NCI-H69 (cell line): ENCODE measurements around the gene U2AF2.

Experiments
- DNase-seq: peaks from one replicate; lab custom pipeline; 2025; lab: John Stamatoyannopoulos, UW

U2AF2 gene

DNA sequence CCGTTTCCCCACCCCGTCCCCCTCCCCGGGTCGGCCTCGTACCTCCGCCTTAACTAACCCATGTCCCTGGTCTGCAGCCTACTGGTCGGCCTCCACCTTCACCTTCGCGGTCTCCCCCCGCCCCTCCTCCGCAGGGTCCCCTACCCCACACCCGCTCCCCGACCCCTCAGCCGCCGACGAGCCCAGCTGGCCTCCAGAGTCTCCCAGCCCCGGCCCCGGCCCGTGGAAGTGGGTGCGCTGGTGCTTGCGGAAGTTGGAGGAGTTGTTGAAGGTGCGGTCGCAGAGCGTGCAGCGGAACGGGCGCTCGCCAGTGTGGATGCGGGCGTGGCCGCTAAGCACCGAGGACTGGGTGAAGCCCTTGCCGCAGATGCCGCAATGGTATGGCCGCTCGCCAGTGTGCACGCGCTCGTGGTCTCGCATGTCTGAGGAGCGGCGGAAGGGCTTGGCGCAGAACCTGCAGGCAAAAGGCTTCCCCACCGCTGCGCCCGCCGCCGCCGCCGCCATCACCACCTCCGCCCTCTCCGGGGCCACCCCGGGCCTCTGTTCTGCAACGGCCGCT, 33.1 kb upstream of the U2AF2 start:
- no peak for DNase-seq

DNA sequence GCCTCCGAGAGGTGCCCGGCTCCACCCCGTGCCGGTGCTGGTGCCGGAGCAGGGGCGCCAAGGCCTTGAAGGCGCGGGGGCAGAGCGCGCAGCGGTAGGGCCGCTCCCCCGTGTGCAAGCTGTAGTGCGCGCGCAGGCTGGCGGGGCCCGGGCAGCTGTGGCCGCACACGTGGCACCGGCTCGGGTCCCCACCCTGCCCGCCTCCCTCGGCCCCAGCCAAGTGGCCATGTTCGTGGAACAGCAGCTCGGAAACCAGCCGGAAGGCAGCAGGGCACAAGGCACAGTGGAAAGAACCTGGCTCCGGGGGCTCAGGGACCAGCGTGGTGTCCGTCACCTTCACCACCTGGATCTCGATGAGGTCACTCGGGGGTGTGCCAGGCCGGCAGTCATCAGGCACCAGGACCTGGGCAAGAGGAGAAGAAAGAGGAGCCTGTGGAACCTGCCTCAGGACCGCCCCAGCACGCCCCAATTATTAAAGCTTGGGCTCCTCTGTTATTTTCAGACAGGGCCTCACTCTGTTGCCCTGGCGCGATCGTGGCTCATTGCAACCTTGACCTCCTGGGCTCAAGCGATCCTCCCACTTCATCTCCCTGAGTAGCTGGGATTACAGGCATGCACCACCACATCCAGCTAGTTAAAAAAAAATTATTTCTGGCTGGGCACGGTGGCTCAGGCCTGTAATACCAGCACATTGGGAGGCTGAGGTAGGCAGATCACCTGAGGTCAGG, 32.4 kb upstream of the U2AF2 start:
- no peak for DNase-seq

DNA sequence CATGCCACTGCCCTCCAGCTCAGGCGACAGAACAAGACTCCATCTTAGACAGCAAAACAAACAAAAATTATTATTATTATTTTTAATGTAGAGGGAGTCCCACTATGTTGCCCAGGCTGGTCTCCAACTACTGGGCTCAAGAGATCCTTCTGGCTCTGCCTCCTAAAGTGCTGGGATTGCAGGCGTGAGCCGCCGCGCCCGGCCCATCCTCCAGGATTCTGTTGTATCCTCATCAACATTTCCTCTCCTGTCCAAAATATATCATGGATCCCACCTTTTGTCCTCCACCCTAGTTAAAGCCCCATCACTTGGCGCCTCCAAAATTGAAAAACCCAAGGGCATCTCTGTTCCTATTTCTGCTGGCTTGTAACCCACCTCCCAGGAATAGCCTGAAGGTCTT, 31.7 kb upstream of the U2AF2 start:
- DNase-seq: no peak

DNA sequence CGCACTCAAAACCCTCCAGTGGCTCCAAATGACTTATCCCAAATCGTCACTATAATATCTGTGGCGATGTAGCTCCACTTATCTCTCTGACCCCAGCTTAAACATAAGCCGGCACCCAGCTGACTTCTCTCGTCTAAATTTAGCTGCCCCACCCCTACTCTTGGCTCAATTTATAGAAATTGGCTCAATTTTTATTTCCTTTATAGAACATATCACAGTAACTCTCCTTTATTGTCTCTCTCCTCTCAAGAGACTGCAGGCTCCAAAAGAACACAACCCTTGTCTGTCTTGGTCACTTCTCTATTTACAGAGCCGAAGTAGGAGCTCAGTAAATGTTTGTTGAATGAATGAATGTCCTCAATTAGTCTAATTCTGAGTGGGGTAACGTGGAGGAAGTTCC, 31.3 kb upstream of the U2AF2 start:
- DNase-seq: no peak

DNA sequence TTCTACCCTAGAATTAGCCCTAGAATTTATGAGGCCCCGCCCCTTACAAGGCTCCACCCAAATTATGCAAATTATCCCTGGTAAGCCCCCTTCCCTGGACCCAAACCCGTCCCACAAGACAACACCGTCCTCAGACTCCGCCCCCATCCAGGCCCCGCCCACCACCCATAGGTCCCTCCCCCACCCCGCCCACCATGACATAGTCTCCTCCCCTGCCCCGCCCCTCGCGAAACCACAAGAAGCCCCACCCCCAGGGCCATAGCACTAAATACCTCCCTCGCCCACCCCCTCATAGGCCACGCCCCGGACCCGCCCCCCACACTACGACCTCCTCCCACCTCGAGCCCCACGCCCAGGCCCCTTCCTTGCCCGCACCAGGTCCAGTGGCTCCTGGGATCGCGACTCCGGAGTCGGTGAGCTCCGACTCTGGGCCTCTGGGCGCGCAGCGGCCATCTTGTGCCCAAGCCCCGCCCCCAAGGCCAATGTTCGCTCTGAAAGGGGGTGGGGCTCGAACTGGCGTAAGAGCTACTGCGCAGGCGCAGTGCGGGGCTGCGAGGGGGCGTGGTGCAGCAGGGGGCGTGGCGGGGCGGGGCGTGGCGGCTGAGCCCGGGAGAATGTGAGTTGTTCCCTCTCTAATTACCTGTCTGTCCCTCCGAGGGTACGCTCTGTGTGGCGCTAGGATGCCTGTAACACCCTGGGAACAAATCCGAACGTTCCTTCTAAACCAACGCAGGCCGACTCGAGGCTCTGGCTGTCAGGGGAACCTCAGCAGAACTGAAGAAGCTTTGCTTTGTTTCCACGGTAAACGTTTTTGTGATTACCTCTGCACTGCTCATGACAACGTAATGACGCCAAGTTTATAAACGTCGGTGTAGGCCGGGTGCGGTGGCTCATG, 30.5 kb upstream of the U2AF2 start, which contains the start of gene ZNF784:
Gene ZNF784 (minus strand): TSS at position 458 of the 895 bp plus-strand sequence. CDS start 5 bp downstream, at position 453.
- peak; percentile 97 for DNase-seq

DNA sequence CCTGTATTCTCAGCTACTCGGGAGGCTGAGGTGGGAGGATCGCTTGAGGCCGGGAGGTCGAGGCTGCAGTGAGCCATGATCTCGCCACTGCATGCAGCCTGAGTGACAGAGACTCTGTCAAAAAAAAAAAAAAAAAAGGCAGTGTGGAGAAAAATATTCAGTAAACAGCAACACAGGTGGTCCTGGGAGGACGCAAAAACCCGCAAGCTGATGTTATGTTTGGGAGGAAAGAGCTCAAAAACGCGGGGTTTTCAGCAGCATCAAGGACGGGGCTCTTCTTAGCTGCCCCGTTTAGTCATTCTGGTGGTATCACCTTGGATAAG, 29.9 kb upstream of the U2AF2 start:
- DNase-seq: no peak

DNA sequence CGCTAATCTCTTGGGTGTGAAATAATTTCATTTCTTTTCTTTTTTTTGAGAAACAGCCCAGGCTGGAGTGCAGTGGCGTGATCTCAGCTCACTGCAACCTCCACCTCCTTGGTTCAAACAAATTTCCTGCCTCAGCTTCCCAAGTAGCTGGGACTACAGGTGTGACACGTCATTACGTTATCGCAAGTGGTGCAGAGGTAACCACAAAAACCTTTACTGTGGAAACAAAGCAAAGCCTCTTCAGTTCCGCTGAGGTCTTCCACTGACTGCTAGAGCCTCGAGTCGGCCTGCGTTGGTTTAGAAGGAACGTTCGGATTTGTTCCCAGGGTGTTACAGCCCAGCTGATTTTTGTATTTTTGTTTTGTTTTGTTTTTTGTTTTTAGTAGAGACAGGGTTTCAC, 28.5 kb upstream of the U2AF2 start:
- DNase-seq: no peak

DNA sequence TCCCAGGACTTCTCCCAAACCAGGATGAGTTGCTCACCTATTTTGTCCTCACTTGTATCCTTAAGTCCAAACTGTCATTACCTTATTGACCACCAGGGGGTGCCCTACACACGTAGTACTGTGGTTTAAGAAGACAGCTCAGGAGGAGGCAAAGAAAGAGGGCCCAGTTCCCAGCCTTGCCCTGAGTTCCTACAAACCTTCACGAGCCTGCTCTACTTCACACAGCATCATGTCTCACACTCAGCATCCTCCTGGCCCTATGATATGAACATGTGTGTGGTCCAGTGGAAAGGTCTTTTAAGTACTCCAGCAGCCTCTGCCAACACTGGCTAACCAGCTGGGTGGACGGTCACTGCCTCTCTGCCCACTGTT, 22.4 kb upstream of the U2AF2 start:
- DNase-seq: peak; percentile 96

DNA sequence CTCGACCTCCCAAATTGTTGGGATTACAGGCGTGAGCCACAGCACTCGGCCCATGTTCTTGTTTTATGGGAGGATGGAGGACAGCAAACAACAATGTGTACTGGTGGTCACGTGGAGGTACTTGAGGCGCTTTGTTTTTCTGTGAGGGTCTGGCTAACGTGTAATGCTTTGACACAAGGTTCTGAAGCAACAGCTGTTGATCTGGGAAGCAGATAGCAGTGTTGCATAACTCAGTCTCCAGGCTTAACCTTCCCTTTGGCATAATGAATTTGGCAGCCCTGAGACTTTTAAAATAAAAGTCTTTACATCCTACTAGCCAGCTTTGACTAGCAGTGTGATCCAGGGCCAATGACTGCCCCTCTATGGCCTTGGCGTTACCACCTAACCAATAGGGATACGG, 21.0 kb upstream of the U2AF2 start:
- DNase-seq: no peak

DNA sequence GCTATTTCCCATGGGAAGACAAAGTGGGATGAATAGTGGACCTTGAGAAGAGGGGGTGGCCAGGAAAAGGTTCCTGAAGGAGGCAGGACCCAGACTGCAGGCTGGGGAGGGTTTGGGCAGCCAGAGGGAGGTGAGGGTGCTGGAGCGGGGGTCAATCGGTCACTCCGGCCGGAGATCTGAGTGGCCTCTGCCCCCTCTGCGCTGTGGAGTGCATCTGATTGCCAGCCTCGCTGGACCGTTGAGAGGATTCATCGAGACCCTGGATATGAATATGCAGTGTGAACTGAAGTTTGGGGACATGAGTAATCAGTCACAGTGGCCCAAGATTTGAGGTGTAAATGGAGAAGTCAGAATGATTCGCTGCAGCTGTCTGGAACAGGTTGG, 19.5 kb upstream of the U2AF2 start:
- no peak for DNase-seq

DNA sequence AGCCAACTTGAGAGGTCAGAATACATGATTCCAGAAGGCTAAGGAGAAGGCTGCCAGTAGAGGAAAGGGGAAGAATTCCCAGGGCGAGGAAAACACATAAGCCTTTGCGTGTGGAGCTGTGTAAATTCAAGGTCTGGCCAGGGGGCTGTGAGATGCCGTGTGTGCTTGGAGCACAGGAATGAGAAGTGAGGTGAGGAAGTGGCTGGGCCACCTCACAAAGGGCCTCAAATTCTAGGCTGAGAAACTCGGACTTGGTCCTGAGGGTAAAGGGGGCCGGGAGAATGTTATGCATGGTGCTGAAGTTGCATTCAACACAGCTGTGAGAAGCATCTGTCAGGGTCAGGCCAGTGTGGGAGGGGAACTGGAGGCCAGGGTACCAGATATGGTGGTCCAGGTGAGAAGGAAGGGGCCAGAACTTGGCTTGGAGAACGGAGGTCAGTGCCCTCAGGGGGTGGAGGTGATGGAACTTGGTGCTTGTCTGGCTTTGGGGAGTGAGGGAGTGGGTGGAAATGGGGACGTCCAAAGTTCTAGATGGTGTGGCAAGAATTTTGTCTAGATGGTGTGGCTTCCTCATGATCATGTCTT, 18.9 kb upstream of the U2AF2 start:
- DNase-seq: no peak

DNA sequence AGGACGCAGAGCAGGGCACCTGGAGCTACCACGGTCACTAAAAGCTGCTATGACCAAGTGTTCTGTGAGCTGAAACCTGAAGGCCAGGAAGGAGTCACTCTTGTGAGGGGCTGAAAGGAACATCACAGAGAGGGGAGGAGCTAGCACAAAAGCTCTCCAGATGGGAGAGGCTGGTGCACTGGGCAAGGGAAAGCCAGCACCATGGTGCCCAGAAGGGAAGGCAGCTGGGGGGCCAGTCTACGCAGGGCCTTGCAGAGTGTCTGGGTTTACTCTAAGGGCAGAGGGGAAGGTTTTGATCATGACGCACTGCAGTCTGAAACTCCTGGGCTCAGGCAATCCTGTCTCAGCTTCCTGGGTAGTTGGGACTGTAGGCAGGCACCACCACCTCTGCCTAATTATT, 18.1 kb upstream of the U2AF2 start:
- no peak for DNase-seq

DNA sequence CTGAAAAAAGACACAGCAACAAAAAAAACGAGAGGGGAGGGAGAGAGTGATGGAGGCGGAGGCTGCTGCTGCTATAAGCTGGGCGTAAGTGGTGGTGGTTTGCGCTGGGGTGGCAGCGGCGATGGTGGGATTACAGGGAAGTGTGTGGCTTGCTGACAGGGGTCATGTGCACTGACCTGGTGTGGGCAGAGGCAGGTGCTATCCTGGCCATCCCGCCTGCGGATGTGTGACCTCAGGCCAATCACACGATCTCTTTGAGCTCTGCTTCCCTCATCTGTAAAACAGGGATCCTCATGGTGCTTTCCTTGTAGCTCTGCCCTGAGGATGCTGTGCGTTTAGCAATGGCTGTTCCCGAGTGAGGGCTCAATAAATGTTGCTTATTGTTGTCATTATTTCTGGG, 17.3 kb upstream of the U2AF2 start:
- no peak for DNase-seq

DNA sequence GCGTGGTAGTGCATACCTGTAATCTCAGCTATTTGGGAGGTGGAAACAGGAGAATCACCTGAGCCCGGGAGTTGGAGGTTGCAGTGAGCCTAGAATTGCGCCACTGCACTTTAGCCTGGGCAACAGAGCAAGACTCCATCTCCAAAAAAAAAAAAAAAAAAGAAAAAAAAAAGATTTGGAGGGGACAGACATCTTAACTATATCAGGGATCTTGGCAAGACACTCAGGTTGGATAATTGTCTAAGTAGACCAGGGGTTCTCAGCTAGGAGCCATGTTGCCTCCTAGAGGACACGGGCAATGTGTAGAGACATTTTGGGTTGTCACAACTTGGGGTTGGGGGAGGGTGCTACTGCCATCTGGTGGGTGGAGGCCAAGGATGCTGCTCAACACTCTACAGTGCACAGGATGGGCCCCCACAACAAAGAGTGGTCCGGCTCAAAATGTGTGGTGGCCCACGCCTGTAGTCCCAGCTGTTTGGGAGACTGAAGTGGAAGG, 15.9 kb upstream of the U2AF2 start:
- DNase-seq: peak; percentile 72

DNA sequence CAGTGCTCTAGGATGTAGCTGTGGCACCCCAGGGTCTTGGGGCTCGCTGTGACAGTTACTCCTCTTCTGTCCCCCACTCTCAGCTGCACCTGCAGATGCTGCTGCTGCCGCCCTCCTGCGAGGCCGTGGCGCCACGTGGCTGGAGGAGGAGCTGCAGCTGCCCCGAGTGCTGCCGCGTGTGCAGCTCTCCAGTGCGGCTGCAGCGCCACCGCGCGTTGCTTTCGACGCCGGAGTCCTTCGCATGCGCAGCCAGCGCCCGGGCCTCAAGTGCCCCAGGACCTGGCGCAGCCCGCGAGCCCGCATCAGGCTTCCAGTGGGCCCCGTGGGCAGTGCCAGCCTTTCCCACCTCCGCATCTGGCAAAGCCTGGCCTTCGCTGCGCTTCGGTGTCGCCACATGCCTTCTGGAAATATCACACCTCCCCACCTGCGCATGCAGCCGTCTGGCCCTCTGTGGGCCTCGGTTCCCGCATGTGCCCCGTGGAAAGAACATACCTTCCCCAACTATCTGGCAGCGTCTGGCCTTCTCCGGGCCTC, 14.7 kb upstream of the U2AF2 start:
- peak; percentile 85 for DNase-seq

DNA sequence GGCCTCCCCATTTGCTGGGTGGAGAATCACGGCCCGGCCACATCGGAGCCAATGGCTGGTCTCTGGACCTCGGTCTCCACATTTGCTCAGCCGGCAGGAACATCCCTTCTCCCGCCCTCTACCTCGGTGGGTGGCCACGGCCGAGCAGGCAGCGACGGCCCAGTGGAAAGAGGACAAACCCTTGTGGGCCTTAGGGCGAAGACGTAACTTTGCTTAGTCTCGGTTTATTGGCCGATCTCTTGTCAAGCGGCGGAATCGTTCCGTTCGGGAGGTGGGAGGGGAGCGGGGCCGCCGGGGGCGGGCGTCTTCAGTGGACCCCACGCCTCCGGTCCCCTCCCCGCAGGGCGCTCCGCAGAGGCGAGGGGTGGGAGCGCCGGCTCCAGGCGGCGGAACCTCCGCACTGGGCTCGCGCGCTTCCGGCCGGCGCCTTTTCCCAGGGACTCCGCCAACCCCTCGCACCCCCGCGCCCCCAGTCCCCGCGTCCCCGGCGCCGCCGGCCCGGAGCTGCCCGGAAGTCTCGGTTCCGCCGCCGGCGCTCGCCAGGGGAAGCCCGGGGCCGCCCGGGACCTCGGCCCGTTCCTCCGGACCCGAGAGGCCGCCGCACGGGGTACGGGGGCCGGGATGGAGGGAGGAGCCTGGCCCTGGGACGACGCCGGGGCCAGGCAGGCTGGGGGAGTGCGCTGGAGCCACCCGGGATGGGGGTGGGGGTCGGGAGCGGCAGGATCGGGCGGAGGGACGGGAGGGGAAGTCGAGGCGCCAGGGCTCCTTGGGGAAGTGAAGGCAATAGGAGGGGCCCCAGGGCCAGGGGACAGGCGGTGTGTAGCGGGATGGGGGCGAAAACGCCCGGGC, 14.0 kb upstream of the U2AF2 start, which contains the start of gene ZNF580:
Gene ZNF580 (plus strand): TSS at position 426 of the 849 bp plus-strand sequence. CDS start 1,507 bp downstream, outside the sequence.
- peak; percentile 87 for DNase-seq

DNA sequence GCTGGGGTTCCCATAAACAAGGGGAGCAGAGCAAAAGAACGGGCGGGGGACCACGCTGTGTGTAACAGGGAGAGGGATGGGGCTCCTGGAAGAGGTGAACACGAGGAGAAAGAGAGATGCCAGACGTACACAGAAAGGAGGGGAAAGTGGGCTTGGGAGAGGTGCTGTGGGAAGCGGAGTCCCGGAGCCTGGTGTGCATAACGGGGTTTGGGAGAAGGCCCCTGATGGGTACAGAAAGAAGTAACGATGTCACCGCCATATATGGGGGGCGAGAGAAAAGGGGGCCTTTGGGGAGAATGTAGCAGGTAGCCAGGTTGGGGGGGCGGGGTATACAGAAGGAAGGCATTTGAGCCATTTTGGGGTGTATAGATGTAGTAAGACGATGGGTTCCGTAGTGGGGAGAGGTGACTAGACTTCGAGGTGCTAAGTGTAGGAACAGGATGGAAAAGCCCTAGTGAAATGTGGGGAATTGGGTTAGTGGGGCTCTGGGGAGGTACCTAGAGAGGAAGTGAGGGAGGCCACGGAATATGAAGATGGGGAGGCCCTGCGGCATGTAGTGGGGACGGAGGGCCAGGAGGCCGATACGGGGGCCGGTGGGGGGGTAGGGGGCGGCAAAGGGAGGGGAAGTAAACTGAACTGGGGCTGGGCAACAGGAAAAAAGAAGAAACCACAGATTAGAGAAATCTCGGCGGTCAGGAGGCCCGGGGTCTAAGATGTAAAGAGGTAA, 13.2 kb upstream of the U2AF2 start:
- peak; percentile 74 for DNase-seq

DNA sequence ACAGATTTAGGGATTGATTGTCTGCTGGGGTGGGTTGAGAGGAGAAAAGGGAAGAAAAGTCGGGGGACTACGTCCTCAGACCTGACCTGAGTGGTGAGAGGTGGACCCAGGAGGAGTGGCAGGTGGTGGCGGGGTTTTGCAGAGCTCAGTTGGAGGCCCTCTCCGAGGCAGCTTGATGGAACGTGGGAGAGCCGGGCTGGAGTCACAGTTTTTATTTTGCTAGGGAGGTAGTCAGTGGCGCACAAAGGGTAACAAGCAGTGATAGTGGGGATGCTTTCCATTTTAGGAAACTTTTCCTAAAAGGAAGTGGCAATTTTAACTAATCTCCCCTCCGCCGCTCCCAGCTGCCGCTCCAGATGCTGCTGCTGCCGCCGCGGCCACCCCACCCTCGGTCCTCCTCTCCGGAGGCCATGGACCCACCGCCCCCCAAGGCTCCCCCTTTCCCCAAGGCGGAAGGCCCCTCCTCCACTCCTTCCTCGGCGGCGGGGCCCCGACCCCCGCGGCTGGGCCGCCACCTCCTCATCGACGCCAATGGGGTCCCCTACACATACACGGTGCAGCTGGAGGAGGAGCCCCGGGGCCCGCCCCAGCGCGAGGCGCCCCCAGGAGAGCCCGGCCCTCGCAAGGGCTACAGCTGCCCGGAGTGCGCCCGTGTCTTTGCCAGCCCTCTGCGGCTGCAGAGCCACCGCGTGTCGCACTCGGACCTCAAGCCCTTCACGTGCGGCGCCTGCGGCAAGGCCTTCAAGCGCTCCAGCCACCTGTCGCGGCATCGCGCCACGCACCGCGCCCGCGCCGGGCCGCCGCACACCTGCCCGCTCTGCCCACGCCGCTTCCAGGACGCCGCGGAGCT, 12.5 kb upstream of the U2AF2 start:
- peak; percentile 68 for DNase-seq

DNA sequence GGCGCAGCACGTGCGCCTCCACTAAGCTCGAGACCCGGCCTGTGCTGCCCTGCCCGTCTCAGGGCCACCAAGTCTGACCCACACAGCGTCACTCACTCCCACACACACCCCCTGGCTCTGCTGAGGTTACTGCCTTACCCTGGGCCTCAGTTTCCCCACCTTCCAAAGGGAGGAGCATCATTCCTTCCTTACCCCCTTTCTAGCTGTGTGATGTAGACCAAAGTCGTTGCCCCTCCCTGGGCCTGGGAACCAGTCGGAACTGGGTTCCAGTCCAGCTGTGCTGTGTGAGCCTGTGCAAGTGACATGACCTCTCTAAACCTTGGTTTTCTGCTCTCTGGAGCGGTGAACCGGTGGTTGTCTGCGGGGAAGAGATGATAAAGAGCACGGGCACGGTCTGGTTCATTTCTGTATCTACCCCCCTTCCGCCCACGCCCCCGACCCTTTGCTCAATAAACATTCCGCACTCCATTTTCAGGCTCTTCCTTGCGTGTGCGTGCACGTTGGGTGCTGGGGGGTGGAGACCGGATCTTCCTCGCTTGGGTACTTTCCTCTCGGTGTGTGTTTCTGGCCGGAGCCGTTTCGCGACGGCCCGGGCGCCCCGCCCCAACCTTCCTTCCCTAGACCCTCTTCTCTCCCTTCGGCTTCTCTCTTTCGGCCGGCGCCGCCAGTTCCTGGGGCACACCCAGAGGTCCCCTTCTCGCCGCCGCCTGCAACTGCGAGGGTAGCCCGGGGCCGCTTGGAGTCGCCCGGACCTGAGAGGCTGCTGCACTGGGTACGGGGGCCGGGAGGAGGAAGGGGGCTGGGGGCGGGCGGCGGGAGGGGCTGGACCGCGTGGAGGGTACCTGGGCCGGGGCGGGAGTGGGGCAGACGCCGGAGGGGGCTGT, 11.6 kb upstream of the U2AF2 start, which contains the start of gene ZNF581:
Gene ZNF581 (plus strand): TSS at position 647 of the 884 bp plus-strand sequence. CDS start 923 bp downstream, outside the sequence.
- peak; percentile 84 for DNase-seq
